GM21529 (cell line): Measurements from ENCODE around the gene SPANXA1.
"Not testable (repeated sequence)": the region's sequence is repeated elsewhere in the genome, so short reads cannot be mapped to it uniquely, and the experiment has no call there.

Source experiments
- ATAC-seq: cut with Tn5 transposase; IDR thresholded peaks from one replicate; pipeline ENCODE4 v1.9.1; 2021; ENCODE audit not compliant: unreplicated experiment

Gene SPANXA1

GRCh38 chrX:141584638-141585037 lies at the start of gene SPANXA1:
TSS of gene SPANXA1 (minus strand) at chrX:141584738. CDS start at chrX:141584678, 60 bp downstream.
- ATAC-seq: not testable (repeated sequence)

- no peak for ATAC-seq
These were observed 47.6 kb upstream of the SPANXA1 start for GRCh38 chrX:141632124-141632523.

- no peak for ATAC-seq
These were observed 34.8 kb upstream of the SPANXA1 start for GRCh38 chrX:141619336-141619735.

- ATAC-seq: no peak
These were observed 24.6 kb upstream of the SPANXA1 start for GRCh38 chrX:141609111-141609510.

- ATAC-seq: not testable (repeated sequence)
These were observed 4.9 kb upstream of the SPANXA1 start, which contains the start of gene SPANXA2 for GRCh38 chrX:141589408-141589807. TSS of gene SPANXA2 (plus strand) at chrX:141589708. CDS start at chrX:141589768, 60 bp downstream.

GRCh38 chrX:141542551-141542950 lies 42.0 kb downstream of the SPANXA1 start:
- ATAC-seq: not testable (repeated sequence)
